HepG2 (cell line): ENCODE data around the gene MMP23B. TPM values are rescaled to one million over a fixed set of nuclear protein-coding genes. Genes with fewer than 3 reads are reported as not detected.
A peak's percentile ranks its signal among the peaks of the same experiment; 100 is the strongest.

Experiments
- CERS6 ChIP-seq: sonication (generic); formaldehyde crosslinking; IDR thresholded peaks from 2 replicates; pipeline ENCODE4 v1.5.0; 2020; ENCODE audit warnings: missing genetic modification reagents
- CREB1 ChIP-seq, 2 experiments: fragments of 450-650 bp in 1 of 2; IDR thresholded peaks; 2 replicates each; pipeline ENCODE4 v1.6.1; 2016 to 2017; ENCODE audit warnings: control low read depth in 1 of 2, mild to moderate bottlenecking in 1 of 2, missing compliant biosample characterization in 1 of 2, missing genetic modification characterization in 1 of 2
- ELF3 ChIP-seq: IDR thresholded peaks from 2 replicates; pipeline ENCODE4 v1.6.1; 2016; ENCODE audit warnings: missing genetic modification reagents, missing compliant biosample characterization
- HMGXB4 ChIP-seq, 2 experiments: sonication (generic) in 1 of 2; formaldehyde crosslinking in 1 of 2; IDR thresholded peaks; 2 replicates each; pipeline versions ENCODE4 v1.4.0 to v1.6.1; 2018 to 2020; ENCODE audit warnings: missing genetic modification reagents in 2 of 2, borderline replicate concordance in 1 of 2, low read depth in 1 of 2, mild to moderate bottlenecking in 1 of 2, missing biosample characterization in 1 of 2
- HNRNPLL ChIP-seq: fragments of 200-400 bp; formaldehyde crosslinking; IDR thresholded peaks from 2 replicates; pipeline ENCODE4 v1.6.1; 2017; ENCODE audit warnings: mild to moderate bottlenecking, low read depth, low read length; ENCODE audit not compliant: poor library complexity, severe bottlenecking
- IKZF4 ChIP-seq: sonication (generic); formaldehyde crosslinking; IDR thresholded peaks from 2 replicates; pipeline ENCODE4 v1.5.1; 2020; ENCODE audit warnings: borderline replicate concordance, mild to moderate bottlenecking, low read depth, missing genetic modification reagents; ENCODE audit errors: not compliant biosample characterization
- PHF8 ChIP-seq: sonication (generic); formaldehyde crosslinking; IDR thresholded peaks from 2 replicates; pipeline ENCODE4 v1.5.0; 2020; ENCODE audit warnings: missing genetic modification reagents
- ZBTB10 ChIP-seq: sonication (generic); formaldehyde crosslinking; IDR thresholded peaks from 2 replicates; pipeline ENCODE4 v1.4.0; 2020; ENCODE audit warnings: missing genetic modification reagents, borderline replicate concordance
- ZKSCAN5 ChIP-seq: sonication (generic); formaldehyde crosslinking; IDR thresholded peaks from 2 replicates; pipeline ENCODE4 v1.5.1; 2020; ENCODE audit warnings: mild to moderate bottlenecking, missing genetic modification reagents
- ZNF18 ChIP-seq: sonication (generic); formaldehyde crosslinking; IDR thresholded peaks from 2 replicates; pipeline ENCODE4 v1.8.0; 2022; ENCODE audit warnings: mild to moderate bottlenecking, missing genetic modification reagents; ENCODE audit not compliant: insufficient replicate concordance
- ZNF296 ChIP-seq: sonication (generic); formaldehyde crosslinking; conservative IDR thresholded peaks from 2 replicates; pipeline ENCODE4 v1.5.0; 2020; ENCODE audit warnings: mild to moderate bottlenecking, missing genetic modification reagents
- ZNF619 ChIP-seq: sonication (generic); formaldehyde crosslinking; IDR thresholded peaks from 2 replicates; pipeline ENCODE4 v1.4.0; 2020; ENCODE audit warnings: mild to moderate bottlenecking, missing genetic modification reagents
- ZNF652 ChIP-seq: IDR thresholded peaks from 2 replicates; pipeline ENCODE4 v1.6.1; 2016; ENCODE audit warnings: low read depth, borderline replicate concordance
- ZNF687 ChIP-seq: sonication (generic); formaldehyde crosslinking; IDR thresholded peaks from 2 replicates; pipeline ENCODE4 v1.5.1; 2020; ENCODE audit warnings: mild to moderate bottlenecking, missing genetic modification reagents, moderate library complexity
- ZZZ3 ChIP-seq: sonication (generic); formaldehyde crosslinking; IDR thresholded peaks from 2 replicates; pipeline ENCODE4 v1.4.0; 2020; ENCODE audit warnings: missing genetic modification reagents, mild to moderate bottlenecking, borderline replicate concordance
- polyA plus RNA-seq, 8 experiments: library from polyadenylated mRNA; depleted of rRNA in 3 of 8; stranded (reverse) in 7 of 8; unstranded in 1 of 8; fragments of >200 nt; fragmentation: Illumina TruSeq in 4 of 8; extraction: Trizol in 4 of 8; gene quantifications; 2 replicates each; pipeline versions ENCODE4 v1.2.1 to v1.2.3, GENCODE V29; 2011 to 2016; ENCODE audit warnings: low read depth in 4 of 8, missing spikeins in 1 of 8, mixed read lengths in 1 of 8; ENCODE audit not compliant: insufficient read depth in 1 of 8
- total RNA-seq, 5 experiments: library from RNA; depleted of rRNA; stranded (reverse); fragments of >200 nt; fragmentation: Illumina TruSeq; extraction: Trizol; gene quantifications; 2 replicates each; pipeline ENCODE4 v1.2.3, GENCODE V29; 2016; ENCODE audit warnings: low read depth in 1 of 5

Gene MMP23B
- total and polyA plus RNA-seq, 2 of the 13 experiments (the other 11 are each of a cell fraction or from before 2014, with no cell fraction given): 0.61 to 0.75 TPM

DNA sequence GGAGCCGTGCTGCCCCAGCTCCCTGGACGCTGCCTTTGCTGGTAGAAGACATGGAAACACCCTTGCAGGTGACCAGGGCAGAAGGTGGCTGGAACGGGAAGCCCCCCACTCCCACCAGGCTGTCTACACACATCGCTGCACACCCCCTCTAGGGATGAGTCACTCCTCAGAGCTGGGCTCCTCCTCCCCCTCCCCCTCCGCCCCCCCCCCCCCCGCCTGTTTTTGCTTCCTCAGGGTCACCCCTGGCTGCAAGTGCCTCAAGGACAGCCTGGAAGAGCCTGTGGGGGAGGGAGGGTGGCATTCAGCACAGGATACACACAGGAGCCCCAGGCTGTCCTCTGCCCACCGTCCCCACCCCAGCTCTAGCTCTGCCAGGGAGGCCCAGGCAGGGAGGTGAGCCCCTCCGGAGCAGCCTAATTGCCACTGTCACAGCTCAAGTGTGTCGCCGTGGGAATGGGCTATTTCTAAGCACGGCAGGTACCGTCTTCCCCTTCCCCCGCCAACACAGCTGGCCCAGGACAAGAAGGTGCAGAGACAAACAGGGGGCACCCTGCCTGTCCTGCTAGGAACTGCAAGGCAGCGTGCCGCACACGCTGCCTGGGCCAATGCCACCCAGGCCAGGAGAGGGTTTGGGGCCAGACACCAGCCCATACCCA lies 34.6 kb upstream of the MMP23B start (continued):
- TF ChIP-seq HMGXB4 (CRISPR knock-in tag; IDR thresholded peaks at IDR 0.05; ENCODE audit: borderline replicate concordance in 1 of 2, low read depth in 1 of 2) (0 out of 4 replicates have a peak, but pooled peaks of 1 of the 2 experiments have one; percentile 40), PHF8 (CRISPR knock-in tag) (peak; percentile 27; the same call in 1 of the 2 replicates), ZNF687 (peak; percentile 60), ZBTB10 (CRISPR knock-in tag) (no peak), ZZZ3 (CRISPR knock-in tag) (no peak), IKZF4 (CRISPR knock-in tag) (no peak), HNRNPLL (no peak), CREB1 (IDR thresholded peaks at IDR 0.05) (no peak), CREB1 (CRISPR knock-in tag; IDR thresholded peaks at IDR 0.05) (no peak), ZNF619 (CRISPR knock-in tag) (no peak), ZKSCAN5 (CRISPR knock-in tag) (no peak), ZNF18 (CRISPR knock-in tag) (no peak), ELF3 (CRISPR knock-in tag) (no peak), ZNF652 (CRISPR knock-in tag) (no peak), ZNF296 (CRISPR knock-in tag) (no peak), CERS6 (CRISPR knock-in tag) (no peak)
